Stimulated activated CD4-positive, alpha-beta T cell treated with anti-CD3 and anti-CD28 coated beads, Interleukin-1b, Interleukin-23, amount 100 ng/mL, for 4 hours (primary cell): Measurements from ENCODE around the gene ATG10.
"Not testable (repeated sequence)": the region's sequence is repeated elsewhere in the genome, so short reads cannot be mapped to it uniquely, and the experiment has no call there.

Experiments used
- DNase-seq, 2 donors: peaks; one replicate each; pipeline ENCODE4 v3.0.0-alpha.2; 2020; ENCODE audit warnings: low read depth in 2 of 2

The ATG10 gene

DNA sequence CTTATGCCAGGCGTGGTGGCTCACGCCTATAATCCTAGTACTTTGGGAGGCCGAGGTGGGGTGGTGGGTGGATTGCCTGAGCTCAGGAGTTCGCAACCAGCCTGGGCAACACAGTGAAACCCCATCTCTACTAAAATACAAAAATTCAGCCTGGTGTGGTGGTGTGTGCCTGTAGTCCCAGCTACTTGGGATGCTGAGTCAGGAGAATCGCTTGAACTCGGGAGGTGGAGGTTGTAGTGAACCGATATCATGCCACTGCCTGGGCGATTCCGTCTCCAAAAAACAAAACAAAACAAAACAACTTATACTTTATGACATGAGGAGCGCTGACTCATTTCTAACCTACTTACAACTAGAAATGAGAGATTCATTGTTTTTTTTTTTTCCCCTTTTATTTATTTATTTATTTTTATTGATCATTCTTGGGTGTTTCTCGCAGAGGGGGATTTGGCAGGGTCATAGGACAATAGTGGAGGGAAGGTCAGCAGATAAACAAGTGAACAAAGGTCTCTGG is 10.4 kb downstream of the ATG10 start:
- DNase-seq: not testable (repeated sequence)

DNA sequence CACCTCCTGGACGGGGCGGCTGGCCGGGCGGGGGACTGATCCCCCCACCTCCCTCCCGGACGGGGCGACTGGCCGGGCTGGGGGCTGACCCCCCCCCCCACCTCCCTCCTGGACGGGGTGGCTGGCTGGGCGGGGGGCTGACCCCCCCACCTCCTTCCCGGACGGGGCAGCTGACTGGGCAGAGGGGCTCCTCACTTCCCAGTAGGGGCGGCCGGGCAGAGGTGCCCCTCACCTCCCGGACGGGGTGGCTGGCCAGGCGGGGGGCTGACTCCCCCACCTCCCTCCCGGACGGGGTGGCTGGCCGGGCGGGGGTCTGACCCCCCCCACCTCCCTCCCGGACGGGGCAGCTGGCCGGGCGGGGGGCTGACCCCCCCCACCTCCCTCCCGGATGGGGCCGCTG is 11.3 kb downstream of the ATG10 start:
- not testable (repeated sequence) for DNase-seq

DNA sequence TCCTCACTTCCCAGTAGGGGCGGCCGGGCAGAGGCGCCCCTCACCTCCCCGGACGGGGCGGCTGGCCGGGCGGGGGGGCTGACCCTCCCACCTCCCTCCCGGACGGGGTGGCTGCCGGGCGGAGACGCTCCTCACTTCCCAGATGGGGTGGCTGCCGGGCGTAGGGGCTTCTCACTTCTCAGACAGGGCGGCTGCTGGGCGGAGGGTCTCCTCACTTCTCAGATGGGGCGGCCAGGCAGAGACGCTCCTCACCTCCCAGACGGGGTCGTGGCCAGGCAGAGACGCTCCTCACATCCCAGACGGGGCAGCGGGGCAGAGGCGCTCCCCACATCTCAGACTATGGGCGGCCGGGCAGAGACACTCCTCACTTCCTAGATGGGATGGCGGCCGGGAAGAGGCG is 11.7 kb downstream of the ATG10 start:
- DNase-seq: not testable (repeated sequence)

DNA sequence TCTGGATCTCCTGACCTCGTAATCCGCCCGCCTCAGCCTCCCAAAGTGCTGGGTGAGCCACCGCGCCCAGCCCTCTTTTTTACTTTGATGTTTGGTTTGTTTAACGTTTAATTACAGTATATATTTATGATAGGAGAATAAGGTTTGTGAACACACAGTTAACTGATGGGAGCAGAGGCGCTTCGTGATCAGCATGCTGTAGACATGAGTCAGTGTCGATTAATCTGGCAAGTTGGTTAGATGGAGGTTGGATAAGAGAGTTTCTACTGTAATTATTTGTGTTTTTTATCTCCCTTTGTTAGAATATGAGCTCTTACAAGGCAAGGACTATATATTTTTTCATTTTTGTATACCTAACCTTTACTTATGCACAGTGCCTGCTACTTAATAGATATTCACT is 14.3 kb downstream of the ATG10 start:
- DNase-seq: no peak

DNA sequence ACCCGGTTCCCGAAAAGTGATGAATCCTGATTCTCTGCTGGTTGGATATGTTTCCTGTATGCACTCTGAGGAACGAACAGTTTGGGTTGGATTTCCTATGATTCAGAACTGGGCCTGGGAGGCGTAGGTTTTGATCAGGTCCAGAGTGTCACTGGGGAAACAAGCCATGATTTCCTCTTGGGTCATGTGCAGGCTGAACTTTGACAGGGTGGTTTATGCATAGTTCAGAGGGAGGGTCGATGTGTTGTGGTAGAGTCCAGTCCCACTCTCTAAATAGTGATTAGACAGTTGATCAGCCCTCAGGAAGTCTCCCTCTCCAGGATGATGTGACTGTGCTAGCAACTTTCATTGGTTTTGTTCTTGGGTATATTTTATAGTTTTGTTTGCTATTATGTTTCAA is 17.4 kb downstream of the ATG10 start:
- DNase-seq: no peak

DNA sequence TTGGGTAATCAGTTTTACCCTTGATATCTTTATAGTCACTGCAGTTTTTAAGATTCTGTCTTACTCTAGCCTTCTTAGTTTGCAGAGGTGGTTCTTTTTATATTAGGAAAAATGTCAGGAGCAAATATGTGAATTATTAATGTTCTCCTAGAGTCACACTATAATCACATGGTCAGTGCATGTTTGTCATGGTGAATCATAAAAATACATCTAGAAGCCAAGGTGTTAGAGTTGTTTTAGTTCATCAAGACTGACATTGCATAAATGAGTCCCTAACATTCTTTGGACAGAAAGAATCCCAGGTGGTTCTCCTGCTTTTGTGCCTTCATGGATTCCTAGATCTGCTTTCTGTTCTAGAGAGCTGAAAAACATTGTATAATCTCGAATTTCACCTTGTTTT is 22.9 kb downstream of the ATG10 start:
- no peak for DNase-seq

DNA sequence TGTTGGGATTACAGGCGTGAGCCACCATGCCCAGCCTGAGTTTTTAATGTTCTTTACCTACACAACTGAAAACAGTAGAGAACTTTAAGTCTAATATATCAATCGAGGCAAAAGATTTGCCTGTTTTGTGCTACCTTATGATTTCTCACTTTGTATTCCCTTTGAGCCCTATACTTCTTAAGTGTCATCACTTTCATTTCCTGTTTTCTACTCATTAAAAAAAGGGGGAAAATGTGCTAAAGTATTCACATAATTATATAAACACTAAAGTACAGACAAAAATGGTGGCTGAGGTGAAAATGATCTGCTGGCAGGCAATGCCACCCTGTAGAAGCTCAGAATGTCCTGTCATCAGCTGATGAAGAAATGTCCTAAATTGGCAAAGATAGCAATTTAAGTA is 23.6 kb downstream of the ATG10 start:
- no peak for DNase-seq

DNA sequence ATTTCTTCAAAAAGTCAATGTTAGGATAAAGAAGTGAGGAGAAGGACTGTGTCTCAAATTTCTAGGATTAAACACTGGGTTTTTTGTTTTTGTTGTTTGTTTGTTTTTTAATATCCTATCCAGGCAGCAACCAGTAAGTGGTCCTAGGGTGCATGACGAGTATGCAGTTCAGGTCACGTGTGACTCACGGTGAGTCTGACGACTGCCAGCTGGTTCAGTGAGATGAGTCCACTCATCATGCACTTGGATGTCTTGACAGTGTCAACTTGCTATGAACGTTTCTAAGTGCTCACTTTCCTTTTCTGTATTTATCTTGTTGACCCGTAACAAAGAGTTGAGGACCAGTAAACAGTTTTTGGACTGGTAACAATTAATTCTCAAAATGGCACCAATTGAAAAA is 32.7 kb downstream of the ATG10 start:
- DNase-seq: no peak

DNA sequence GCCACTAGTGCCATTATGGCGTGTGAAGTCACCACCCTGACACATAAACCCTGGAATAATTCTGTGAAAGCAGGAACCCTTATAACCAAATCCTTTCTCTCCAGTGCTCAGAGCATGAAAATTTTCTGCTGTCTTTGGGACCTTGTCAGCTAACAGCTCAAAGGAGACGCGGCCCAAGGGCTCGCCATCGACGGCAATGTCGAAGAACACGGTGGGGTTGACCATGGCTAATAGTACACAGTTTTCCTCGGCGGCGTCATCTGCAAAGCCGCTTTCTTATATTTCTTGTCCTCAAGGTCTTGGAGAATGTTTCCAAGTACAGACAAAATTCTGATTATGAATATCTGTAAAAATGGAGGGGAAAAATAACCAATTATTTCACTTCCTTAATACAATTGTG is 38.0 kb downstream of the ATG10 start:
- DNase-seq: not testable (repeated sequence)

DNA sequence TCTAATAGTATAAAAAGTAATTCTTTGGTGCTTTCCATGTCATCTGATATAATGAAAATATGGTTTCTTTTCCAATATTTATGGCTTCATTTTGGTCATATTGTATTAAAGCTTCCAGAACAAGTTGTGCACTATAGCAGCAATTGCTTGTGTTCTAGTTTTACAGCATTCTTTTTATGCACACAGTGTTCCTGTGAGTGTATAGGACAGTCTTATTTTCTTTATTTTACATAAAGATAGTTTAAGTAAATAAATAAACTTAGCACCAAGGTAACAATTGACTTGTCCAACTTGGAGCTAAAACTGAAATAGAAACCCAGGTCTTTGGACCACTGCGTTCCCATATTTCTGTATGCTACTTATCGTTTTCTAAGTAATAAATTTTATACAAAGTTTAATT is 38.9 kb downstream of the ATG10 start:
- no peak for DNase-seq

DNA sequence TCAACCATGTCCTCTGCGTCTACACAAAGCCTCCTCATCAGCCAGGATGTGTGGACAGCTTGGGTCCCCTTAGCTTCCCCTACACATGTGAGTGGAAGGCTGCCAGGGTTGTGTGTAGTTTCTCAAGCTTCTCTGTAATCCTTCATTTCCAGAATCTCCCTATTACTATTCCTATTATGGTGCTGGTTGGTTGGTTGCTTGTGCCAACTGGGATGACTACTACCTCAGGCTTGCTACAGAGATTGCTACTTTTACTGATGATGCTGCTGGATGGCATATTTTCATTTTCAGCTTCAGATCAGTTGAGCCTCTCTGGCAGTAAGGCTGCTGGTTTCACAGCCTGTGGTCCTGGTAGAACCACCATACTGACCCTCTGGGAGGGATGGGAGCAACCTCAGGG is 39.9 kb downstream of the ATG10 start:
- no peak for DNase-seq

DNA sequence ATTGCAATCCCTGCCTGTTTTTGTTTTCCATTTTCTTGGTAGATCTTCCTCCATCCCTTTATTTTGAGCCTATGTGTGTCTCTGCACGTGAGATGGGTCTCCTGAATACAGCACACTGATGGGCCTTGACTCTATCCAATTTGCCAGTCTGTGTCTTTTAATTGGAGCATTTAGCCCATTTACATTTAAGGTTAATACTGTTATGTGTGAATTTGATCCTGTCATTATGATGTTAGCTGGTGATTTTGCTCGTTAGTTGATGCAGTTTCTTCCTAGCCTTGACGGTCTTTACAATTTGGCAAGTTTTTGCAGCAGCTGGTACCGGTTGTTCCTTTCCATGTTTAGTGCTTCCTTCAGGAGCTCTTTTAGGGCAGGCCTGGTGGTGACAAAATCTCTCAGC is 42.8 kb downstream of the ATG10 start:
- not testable (repeated sequence) for DNase-seq

DNA sequence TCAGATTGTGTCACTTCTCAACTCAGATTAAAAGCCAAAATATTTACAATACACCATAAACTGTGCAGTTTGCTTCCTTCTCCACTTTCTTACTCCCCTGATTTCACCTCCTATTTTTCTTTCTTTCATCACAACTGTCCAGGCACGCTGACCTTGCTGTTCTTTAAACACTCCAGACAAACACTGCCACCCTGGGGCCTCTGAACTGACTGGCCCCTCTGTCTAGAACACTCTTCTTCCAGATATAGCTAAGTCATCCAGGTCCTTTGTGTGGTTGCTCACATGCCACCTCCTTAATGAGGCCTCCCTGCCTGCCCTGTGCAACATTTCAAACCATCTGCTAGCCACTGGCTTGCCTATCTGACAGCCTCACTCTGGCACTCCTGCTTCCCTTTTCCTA is 46.6 kb downstream of the ATG10 start:
- no peak for DNase-seq

DNA sequence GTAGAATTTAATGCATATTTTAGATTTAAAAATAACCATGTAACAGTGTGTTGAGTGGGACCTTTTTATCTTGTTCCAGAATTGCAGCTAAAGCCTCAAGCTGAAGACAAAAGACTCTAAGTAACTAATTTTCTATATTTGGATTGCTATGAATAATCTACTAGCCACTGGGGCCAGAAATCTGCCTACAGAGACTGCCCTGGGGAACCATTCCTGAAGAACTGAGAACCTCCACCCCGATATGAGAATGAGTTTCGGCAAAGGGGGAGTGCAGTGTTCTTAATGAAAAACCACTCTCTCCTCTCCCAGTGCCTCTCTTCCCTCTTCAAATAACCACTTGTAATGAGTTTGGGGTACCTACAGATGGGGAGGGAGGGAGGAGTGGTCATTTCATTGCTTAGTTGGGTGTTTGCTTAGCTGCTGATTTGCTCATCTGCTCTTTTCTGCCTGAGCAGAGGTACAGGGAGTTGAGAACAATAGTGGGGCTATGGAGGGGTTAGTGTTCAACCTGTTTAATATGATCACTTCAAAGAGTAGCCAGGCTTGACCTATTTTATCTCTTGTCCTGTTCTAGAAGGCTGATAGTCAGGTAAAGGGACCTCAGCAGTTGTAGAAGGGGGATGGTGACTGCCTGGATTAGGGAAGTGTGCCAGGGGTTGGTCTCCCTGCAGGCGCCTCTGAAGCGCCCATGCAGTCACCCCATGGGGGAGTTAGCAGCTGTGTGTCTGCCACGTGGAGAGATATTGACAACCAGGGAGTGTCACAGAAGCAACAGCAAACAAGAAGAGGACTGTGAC is 47.7 kb downstream of the ATG10 start:
- DNase-seq: no peak

DNA sequence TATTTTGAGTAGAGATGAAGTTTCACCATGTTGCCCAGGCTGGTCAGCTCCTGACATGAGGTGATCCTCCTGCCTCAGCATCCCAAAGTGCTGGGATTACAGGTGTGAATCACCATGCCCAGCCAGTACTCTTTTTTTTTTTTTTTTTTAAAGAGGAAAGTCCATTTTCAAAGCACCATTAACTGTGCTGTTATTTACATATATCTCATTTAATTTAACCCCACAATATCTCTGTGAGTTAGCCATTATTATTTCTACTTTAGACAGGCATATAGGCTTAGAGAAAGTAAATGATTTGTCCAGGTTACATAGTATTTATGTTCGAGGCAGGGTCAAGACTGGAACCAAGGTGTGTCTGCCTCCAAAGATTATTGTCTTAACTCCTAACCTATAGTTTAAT is 50.7 kb downstream of the ATG10 start:
- no peak for DNase-seq

DNA sequence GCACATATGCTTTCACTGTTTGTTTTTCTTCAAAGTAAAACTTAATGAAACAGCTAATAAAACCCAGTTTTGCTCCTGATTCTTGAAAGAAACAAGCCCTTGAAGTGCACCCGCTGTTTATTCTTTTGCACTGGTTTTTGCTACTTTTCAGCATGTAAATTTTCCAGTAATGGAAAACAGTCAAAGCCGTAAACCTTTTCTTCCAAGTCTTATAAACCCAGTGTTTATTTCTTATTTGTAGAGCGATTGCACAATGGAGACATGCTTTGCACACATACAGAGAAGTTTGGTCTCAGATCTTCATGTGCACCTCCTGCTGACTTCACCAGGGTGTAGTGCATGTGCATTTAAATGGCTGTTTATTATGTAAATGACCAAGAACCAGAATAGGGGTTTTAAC is 51.8 kb downstream of the ATG10 start:
- no peak for DNase-seq

DNA sequence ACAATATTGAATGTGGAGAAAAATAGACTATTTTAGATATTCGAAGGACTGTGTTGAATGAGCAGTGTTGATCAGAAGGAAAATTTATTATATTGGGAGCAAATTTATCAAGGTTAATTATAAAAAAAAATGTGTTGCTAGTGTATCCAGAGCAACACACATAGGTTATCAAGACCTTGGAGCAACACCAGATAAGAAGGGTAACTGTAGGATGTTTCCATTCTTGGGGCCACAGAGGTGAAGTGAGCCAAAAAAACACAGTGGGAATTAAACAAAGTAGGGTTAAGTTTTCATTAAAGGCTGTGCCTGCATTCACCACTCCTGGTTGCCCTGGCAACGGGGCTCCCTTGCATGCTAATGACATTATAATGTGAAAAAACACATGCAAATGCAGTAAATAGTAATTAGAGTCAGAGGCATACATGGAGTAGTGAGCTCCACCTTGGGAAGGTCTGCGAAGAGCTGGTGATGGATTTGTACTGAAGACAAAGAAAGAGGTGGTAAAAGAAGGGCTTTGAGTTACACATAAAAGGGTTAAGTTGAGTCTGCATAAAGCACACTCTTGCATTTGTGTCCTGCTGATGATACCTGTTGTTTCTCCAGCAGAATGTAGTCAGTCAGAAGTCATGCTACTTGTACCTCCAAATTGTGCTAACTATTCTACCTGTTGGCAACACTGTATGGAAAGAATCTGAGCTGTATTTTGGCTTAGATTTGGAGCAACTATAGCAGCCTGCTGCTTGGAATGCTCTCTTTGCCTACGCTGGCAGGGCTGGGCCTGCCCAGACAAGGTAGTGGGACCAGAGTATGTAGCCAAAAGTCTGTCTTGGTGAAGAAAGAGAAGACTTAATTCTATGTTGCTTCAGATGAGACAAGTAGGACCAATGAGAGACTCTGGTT is 59.6 kb downstream of the ATG10 start:
- DNase-seq: no peak

DNA sequence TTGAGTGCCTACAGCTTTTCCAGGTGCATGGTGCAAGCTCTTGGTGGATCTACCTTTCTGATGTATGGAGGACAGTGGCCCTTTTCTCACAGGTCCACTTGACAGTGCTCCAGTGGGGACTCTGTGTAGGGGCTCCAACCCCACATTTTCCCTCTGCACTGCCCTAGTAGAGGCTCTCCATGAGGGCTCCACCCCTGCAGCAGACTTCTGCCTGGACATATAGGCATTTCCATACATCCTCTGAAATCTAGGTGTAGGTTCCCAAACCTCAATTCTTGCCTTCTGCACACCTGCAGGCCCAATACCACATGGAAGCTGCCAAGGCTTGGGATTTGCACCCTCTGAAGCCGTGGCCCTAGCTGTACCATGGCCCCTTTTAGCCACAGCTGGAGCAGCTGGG is 71.1 kb downstream of the ATG10 start:
- DNase-seq: not testable (repeated sequence)

DNA sequence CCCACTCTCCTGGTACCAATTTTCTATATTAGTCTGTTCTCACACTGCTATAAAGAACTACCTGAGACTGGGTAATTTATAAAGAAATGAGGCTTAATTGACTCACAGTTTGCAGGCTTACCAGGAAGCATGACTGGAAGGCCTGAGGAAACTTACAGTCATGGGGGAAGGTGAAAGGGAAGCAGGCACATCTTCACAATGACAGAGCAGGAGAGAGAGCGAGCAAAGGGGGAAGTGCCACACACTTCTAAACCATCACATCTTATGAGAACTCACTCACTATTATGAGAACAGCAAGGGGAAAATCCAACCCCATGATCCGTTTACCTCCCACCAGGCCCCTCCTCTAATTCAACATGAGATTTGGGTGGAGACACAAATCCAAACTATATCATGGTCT is 72.2 kb downstream of the ATG10 start:
- DNase-seq: no peak

DNA sequence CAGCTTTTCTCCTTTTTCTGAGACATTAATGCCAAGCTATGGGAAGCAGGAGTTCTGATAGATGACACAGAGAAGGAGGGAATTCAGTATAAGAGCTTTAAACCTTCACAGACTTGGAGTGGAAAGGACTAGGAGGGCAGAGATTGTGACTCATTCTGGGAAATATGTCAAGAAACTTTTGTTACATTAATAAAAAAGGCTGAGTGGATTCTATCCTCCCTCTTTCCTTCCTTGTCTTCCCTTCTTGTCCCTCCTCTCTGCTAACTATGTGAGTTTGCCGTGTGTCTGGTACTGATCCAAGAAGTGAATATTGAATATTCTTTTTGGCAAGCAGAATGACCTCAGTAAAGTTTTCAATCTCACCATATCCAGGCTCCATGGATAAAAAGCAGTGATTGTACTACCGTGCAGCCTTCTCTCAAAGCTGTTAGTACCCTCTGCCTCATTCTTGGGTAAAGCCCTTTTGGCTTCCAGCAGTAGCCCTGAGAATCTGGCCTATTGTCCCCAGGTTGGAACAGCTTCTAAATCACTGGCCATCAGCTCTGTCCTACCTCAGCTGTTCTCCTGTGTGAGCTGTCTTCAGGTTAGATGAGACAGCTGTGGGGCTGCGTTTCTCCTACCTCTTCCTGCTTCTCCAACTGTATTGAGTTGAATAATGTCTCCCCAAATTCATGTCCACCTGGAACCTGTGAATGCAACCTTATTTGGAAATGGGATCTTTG is 73.9 kb downstream of the ATG10 start:
- no peak for DNase-seq

DNA sequence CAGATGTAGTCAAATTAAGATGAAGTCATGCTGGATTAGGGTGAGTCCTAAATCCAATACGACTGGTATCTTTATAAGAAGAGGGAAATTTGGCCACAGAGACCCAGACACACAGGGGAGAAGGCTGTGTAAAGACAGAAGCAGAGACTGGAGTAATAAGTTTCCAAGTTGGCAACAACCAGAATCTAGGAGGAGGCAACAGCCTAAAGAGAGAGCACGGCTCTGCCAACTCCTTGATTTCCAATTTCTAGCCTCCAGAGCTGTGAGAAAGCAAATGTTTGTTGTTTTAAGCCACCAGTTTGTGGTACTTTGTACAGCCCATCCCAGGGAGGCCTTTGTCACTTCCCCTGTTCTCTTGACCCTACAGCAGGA is 74.4 kb downstream of the ATG10 start:
- DNase-seq: no peak

DNA sequence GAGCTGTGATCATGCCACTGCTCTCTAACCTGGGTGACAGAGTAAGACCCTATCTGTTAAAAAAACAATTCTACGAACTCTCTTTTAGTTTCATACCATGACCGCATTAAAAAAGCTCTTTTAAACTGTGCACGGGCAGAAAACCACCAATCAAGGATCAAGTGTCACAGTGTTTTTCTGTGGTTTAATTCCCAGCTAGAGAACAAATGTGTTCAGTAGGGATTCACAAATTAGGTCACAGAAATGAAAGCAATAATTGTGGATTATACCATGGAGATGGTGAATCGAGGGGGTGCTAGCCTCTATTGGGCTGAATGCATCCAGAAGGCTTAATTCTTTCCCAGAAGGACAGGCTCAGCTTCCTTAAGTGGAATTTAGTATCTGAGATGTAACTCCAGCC is 79.1 kb downstream of the ATG10 start:
- no peak for DNase-seq
